ENCODE data around the gene CASR. TPM values are rescaled to one million over a fixed set of nuclear protein-coding genes. Genes with fewer than 3 reads are reported as not detected.

The CASR gene
- total and polyA plus RNA-seq, 5 donors from 2014 or later: 0.16 to 0.45 TPM; not detected in 3

- peaks cover 0 to 3% (median 0%) of the 10 kb centered on the region in 7 donors for H3K9me3 Mint-ChIP-seq
- peaks cover 28% of the 10 kb centered on the region for H3K27me3 Mint-ChIP-seq
- H3K36me3 Mint-ChIP-seq: no peaks in the 10 kb centered on the region
- DNase-seq: no peak
- no peaks in the 10 kb centered on the region for H3K9me3 ChIP-seq (ENCODE audit: control insufficient read depth in 2 of 2, low read length in 2 of 2)
- H3K4me3 Mint-ChIP-seq: no peak overlapping the region
- no peaks in the 10 kb centered on the region for H3K36me3 ChIP-seq (ENCODE audit: control insufficient read depth, insufficient read depth, low read length)
- no peak for ATAC-seq (ENCODE audit: low read depth in 2 of 2)
- H3K27me3 ChIP-seq (ENCODE audit: control insufficient read depth, insufficient read depth, low read length): peaks cover 5% of the 10 kb centered on the region
- H3K4me1 Mint-ChIP-seq: peaks cover 0 to 5% (median 1%) of the 10 kb centered on the region in 4 donors
- H3K4me3 ChIP-seq (ENCODE audit: low read depth, low read length): no peak overlapping the region
- H3K27ac ChIP-seq (ENCODE audit: insufficient read depth, low read length, poor library complexity, severe bottlenecking): no peak overlapping the region
- H3K27ac Mint-ChIP-seq: no peak overlapping the region
- no peaks in the 10 kb centered on the region for H3K4me1 ChIP-seq (ENCODE audit: control insufficient read depth, insufficient read depth, low read length, poor library complexity, severe bottlenecking)
Observed at GRCh38 chr3:122251428-122251827, 68.0 kb downstream of the CASR start.

GRCh38 chr3:122253581-122253980 lies 70.1 kb downstream of the CASR start:
- peaks cover 0 to 4% (median 0%) of the 10 kb centered on the region in 7 donors for H3K9me3 Mint-ChIP-seq
- DNase-seq (no peak), ATAC-seq (ENCODE audit: low read depth in 2 of 2) (no peak)
- H3K4me1 Mint-ChIP-seq: peaks cover 0 to 5% (median under 1%) of the 10 kb centered on the region in 4 donors
- Histone ChIP-seq H3K27me3 (ENCODE audit: control insufficient read depth, insufficient read depth, low read length) (peaks cover 5% of the 10 kb centered on the region), H3K4me3 (ENCODE audit: low read depth, low read length) (no peak overlapping the region), H3K4me1 (ENCODE audit: control insufficient read depth, insufficient read depth, low read length, poor library complexity, severe bottlenecking) (no peaks in the 10 kb centered on the region), H3K9me3 (ENCODE audit: control insufficient read depth in 2 of 2, low read length in 2 of 2) (no peaks in the 10 kb centered on the region), H3K27ac (ENCODE audit: insufficient read depth, low read length, poor library complexity, severe bottlenecking) (no peak overlapping the region), H3K36me3 (ENCODE audit: control insufficient read depth, insufficient read depth, low read length) (no peaks in the 10 kb centered on the region)
- peaks cover 23% of the 10 kb centered on the region for H3K27me3 Mint-ChIP-seq
- no peak overlapping the region for H3K27ac Mint-ChIP-seq
- H3K36me3 Mint-ChIP-seq: no peaks in the 10 kb centered on the region
- H3K4me3 Mint-ChIP-seq: no peak overlapping the region

- no peak for ATAC-seq (ENCODE audit: low read depth in 2 of 2)
- Histone ChIP-seq H3K4me3 (ENCODE audit: low read depth, low read length) (no peak overlapping the region), H3K27me3 (ENCODE audit: control insufficient read depth, insufficient read depth, low read length) (peaks cover 4% of the 10 kb centered on the region), H3K4me1 (ENCODE audit: control insufficient read depth, insufficient read depth, low read length, poor library complexity, severe bottlenecking) (no peaks in the 10 kb centered on the region), H3K27ac (ENCODE audit: insufficient read depth, low read length, poor library complexity, severe bottlenecking) (no peak overlapping the region), H3K36me3 (ENCODE audit: control insufficient read depth, insufficient read depth, low read length) (no peaks in the 10 kb centered on the region), H3K9me3 (ENCODE audit: control insufficient read depth in 2 of 2, low read length in 2 of 2) (no peaks in the 10 kb centered on the region)
- peaks cover 0 to 5% (median 0%) of the 10 kb centered on the region in 7 donors for H3K9me3 Mint-ChIP-seq
- H3K27me3 Mint-ChIP-seq: peaks cover 26% of the 10 kb centered on the region
- no peaks in the 10 kb centered on the region for H3K36me3 Mint-ChIP-seq
- H3K4me3 Mint-ChIP-seq: no peak overlapping the region
- H3K27ac Mint-ChIP-seq: no peak overlapping the region
- H3K4me1 Mint-ChIP-seq: peaks cover 0 to 5% (median 1%) of the 10 kb centered on the region in 4 donors
- DNase-seq: peak in 1 of 3 donors; percentile 57
Observed at GRCh38 chr3:122255757-122256439, 72.4 kb downstream of the CASR start.

- H3K4me3 Mint-ChIP-seq: no peak overlapping the region
- H3K36me3 Mint-ChIP-seq: no peaks in the 10 kb centered on the region
- peaks cover 0 to 5% (median 0%) of the 10 kb centered on the region in 7 donors for H3K9me3 Mint-ChIP-seq
- peaks cover 0 to 5% (median 1%) of the 10 kb centered on the region in 4 donors for H3K4me1 Mint-ChIP-seq
- Histone ChIP-seq H3K27me3 (ENCODE audit: control insufficient read depth, insufficient read depth, low read length) (peaks cover 4% of the 10 kb centered on the region), H3K4me3 (ENCODE audit: low read depth, low read length) (no peak overlapping the region), H3K27ac (ENCODE audit: insufficient read depth, low read length, poor library complexity, severe bottlenecking) (no peak overlapping the region), H3K36me3 (ENCODE audit: control insufficient read depth, insufficient read depth, low read length) (no peaks in the 10 kb centered on the region), H3K4me1 (ENCODE audit: control insufficient read depth, insufficient read depth, low read length, poor library complexity, severe bottlenecking) (no peaks in the 10 kb centered on the region), H3K9me3 (ENCODE audit: control insufficient read depth in 2 of 2, low read length in 2 of 2) (no peaks in the 10 kb centered on the region)
- ATAC-seq (ENCODE audit: low read depth in 2 of 2) (no peak), DNase-seq (no peak)
- no peak overlapping the region for H3K27ac Mint-ChIP-seq
- H3K27me3 Mint-ChIP-seq: peaks cover 36% of the 10 kb centered on the region
Observed at GRCh38 chr3:122257644-122258364, 74.3 kb downstream of the CASR start.

GRCh38 chr3:122258757-122259371 lies 75.4 kb downstream of the CASR start:
- Histone ChIP-seq H3K4me1 (ENCODE audit: control insufficient read depth, insufficient read depth, low read length, poor library complexity, severe bottlenecking) (no peaks in the 10 kb centered on the region), H3K9me3 (ENCODE audit: control insufficient read depth in 2 of 2, low read length in 2 of 2) (no peaks in the 10 kb centered on the region), H3K36me3 (ENCODE audit: control insufficient read depth, insufficient read depth, low read length) (no peaks in the 10 kb centered on the region), H3K27ac (ENCODE audit: insufficient read depth, low read length, poor library complexity, severe bottlenecking) (no peak overlapping the region), H3K4me3 (ENCODE audit: low read depth, low read length) (no peak overlapping the region), H3K27me3 (ENCODE audit: control insufficient read depth, insufficient read depth, low read length) (peaks cover 7% of the 10 kb centered on the region)
- Mint-ChIP-seq H3K9me3 (peaks cover 0 to 5% (median 0%) of the 10 kb centered on the region in 7 donors), H3K4me1 (peaks cover 0 to 5% (median 1%) of the 10 kb centered on the region in 4 donors), H3K4me3 (no peak overlapping the region), H3K27ac (no peak overlapping the region), H3K27me3 (peaks cover 37% of the 10 kb centered on the region), H3K36me3 (no peaks in the 10 kb centered on the region)
- peak in 1 of 2 donors; percentile 63 for ATAC-seq (ENCODE audit: low read depth in 2 of 2)
- DNase-seq: peak in 1 of 3 donors; percentile 75

GRCh38 chr3:122260206-122260605 lies 76.7 kb downstream of the CASR start:
- peaks cover 41% of the 10 kb centered on the region for H3K27me3 Mint-ChIP-seq
- ATAC-seq (ENCODE audit: low read depth in 2 of 2) (no peak), DNase-seq (no peak)
- H3K4me3 ChIP-seq (ENCODE audit: low read depth, low read length): no peak overlapping the region
- no peaks in the 10 kb centered on the region for H3K36me3 ChIP-seq (ENCODE audit: control insufficient read depth, insufficient read depth, low read length)
- peaks cover 8% of the 10 kb centered on the region for H3K27me3 ChIP-seq (ENCODE audit: control insufficient read depth, insufficient read depth, low read length)
- H3K4me3 Mint-ChIP-seq: no peak overlapping the region
- peaks cover 0 to 5% (median 0%) of the 10 kb centered on the region in 7 donors for H3K9me3 Mint-ChIP-seq
- no peaks in the 10 kb centered on the region for H3K36me3 Mint-ChIP-seq
- H3K27ac ChIP-seq (ENCODE audit: insufficient read depth, low read length, poor library complexity, severe bottlenecking): no peak overlapping the region
- peaks cover 0 to 5% (median 1%) of the 10 kb centered on the region in 4 donors for H3K4me1 Mint-ChIP-seq
- no peaks in the 10 kb centered on the region for H3K4me1 ChIP-seq (ENCODE audit: control insufficient read depth, insufficient read depth, low read length, poor library complexity, severe bottlenecking)
- H3K27ac Mint-ChIP-seq: no peak overlapping the region
- no peaks in the 10 kb centered on the region for H3K9me3 ChIP-seq (ENCODE audit: control insufficient read depth in 2 of 2, low read length in 2 of 2)

- no peak overlapping the region for H3K27ac ChIP-seq (ENCODE audit: insufficient read depth, low read length, poor library complexity, severe bottlenecking)
- H3K27ac Mint-ChIP-seq: no peak overlapping the region
- H3K27me3 Mint-ChIP-seq: peaks cover 41% of the 10 kb centered on the region
- no peak for ATAC-seq (ENCODE audit: low read depth in 2 of 2)
- no peaks in the 10 kb centered on the region for H3K36me3 ChIP-seq (ENCODE audit: control insufficient read depth, insufficient read depth, low read length)
- no peak overlapping the region for H3K4me3 ChIP-seq (ENCODE audit: low read depth, low read length)
- H3K4me3 Mint-ChIP-seq: no peak overlapping the region
- H3K9me3 ChIP-seq (ENCODE audit: control insufficient read depth in 2 of 2, low read length in 2 of 2): no peaks in the 10 kb centered on the region
- no peak for DNase-seq
- no peaks in the 10 kb centered on the region for H3K36me3 Mint-ChIP-seq
- no peaks in the 10 kb centered on the region for H3K4me1 ChIP-seq (ENCODE audit: control insufficient read depth, insufficient read depth, low read length, poor library complexity, severe bottlenecking)
- peaks cover 0 to 3% (median 0%) of the 10 kb centered on the region in 4 donors for H3K4me1 Mint-ChIP-seq
- H3K9me3 Mint-ChIP-seq: peaks cover 0 to 5% (median 0%) of the 10 kb centered on the region in 7 donors
- H3K27me3 ChIP-seq (ENCODE audit: control insufficient read depth, insufficient read depth, low read length): peaks cover 8% of the 10 kb centered on the region
Observed at GRCh38 chr3:122263058-122263457, 79.6 kb downstream of the CASR start.

All from CD4-positive, CD25-positive, alpha-beta regulatory T cell (primary cell).